B cell (primary cell): ENCODE data around the gene TSPAN9. TPM values are rescaled to one million over a fixed set of nuclear protein-coding genes. Genes with fewer than 3 reads are reported as not detected.

ENCODE experiments used
- ATAC-seq: fragments of 200-7000 bp; cut with Tn5 transposase; one replicate; pipeline ENCODE4 v1.10.0; 2021; ENCODE audit warnings: low read depth, mild to moderate bottlenecking, moderate number of reproducible peaks, moderate library complexity
- CTCF ChIA-PET: fragments of 350-600 bp; sonication (Branson Sonifier 250); formaldehyde crosslinking; loops from one replicate; lab custom pipeline; 2021; ENCODE audit warnings: antibody characterized with exemption, inconsistent platforms; lab: Charles Lee
- POLR2A ChIA-PET: fragments of 350-600 bp; sonication (Branson Sonifier 250); formaldehyde crosslinking; loops from one replicate; lab custom pipeline; 2021; ENCODE audit warnings: antibody characterized with exemption; lab: Charles Lee
- DNase-seq: peaks from one replicate; pipeline ENCODE4 v3.0.0; 2013
- H2AFZ ChIP-seq: 2 replicates; pipeline ENCODE4 v1.6.1; 2012; ENCODE audit warnings: mild to moderate bottlenecking, low read depth, low read length; ENCODE audit not compliant: insufficient read depth, poor library complexity, severe bottlenecking
- H3K27ac ChIP-seq, 2 donors: 1 replicate in 1 of 2; 2 replicates in 1 of 2; pipeline ENCODE4 v1.5.1; 2012 to 2013; ENCODE audit warnings: low read length in 2 of 2, mild to moderate bottlenecking in 2 of 2, moderate library complexity in 1 of 2
- H3K27me3 ChIP-seq, 4 experiments: fragments of 200-600 bp in 1 of 4; sonication (generic) in 1 of 4; replicated peaks in 1 of 4; 1 replicate in 2 of 4; 2 replicates in 2 of 4; pipeline versions ENCODE4 v1.6.1 to v1.7.0; 2013 to 2016; ENCODE audit warnings: low read length in 3 of 4, mild to moderate bottlenecking in 2 of 4, mixed read lengths in 1 of 4, moderate library complexity in 1 of 4; ENCODE audit not compliant: insufficient read depth in 4 of 4, control insufficient read depth in 3 of 4; ENCODE audit errors: control extremely low read depth in 1 of 4
- H3K36me3 ChIP-seq, 2 experiments: replicated peaks in 1 of 2; 1 replicate in 1 of 2; 2 replicates in 1 of 2; pipeline versions ENCODE4 v1.6.1 to v1.7.1; 2013; ENCODE audit warnings: low read length in 1 of 2; ENCODE audit not compliant: insufficient read depth in 2 of 2, control insufficient read depth in 1 of 2; ENCODE audit errors: control extremely low read depth in 1 of 2, extremely low read depth in 1 of 2
- H3K4me1 ChIP-seq, 2 donors: fragments of 200-600 bp in 1 of 2; sonication (generic) in 1 of 2; 1 replicate in 1 of 2; 2 replicates in 1 of 2; pipeline versions ENCODE4 v1.5.1 to v1.6.1; 2013 to 2017; ENCODE audit warnings: low read length in 2 of 2; ENCODE audit not compliant: control insufficient read depth in 2 of 2, insufficient read depth in 2 of 2
- H3K4me2 ChIP-seq: replicated peaks from 2 replicates; pipeline ENCODE3; 2012; ENCODE audit warnings: mild to moderate bottlenecking, low read depth, low read length; ENCODE audit not compliant: poor library complexity, severe bottlenecking
- H3K4me3 ChIP-seq, 5 experiments: fragments of 200-600 bp in 1 of 5; sonication (generic) in 1 of 5; 1 replicate in 3 of 5; 2 replicates in 2 of 5; pipeline versions ENCODE4 v1.5.1 to v1.7.0; 2011 to 2016; ENCODE audit warnings: low read length in 4 of 5, mild to moderate bottlenecking in 4 of 5, low read depth in 2 of 5, control low read depth in 1 of 5, moderate library complexity in 1 of 5; ENCODE audit not compliant: insufficient read depth in 1 of 5; ENCODE audit errors: control extremely low read depth in 1 of 5, extremely low read depth in 1 of 5
- H3K79me2 ChIP-seq: fragments of 200-600 bp; sonication (generic); one replicate; pipeline ENCODE4 v1.6.0; 2016; ENCODE audit warnings: low read length; ENCODE audit not compliant: control insufficient read depth, insufficient read depth
- H3K9ac ChIP-seq: fragments of 200-600 bp; sonication (generic); 2 replicates; pipeline ENCODE4 v1.6.1; 2017; ENCODE audit warnings: mild to moderate bottlenecking, low read length, moderate library complexity
- H3K9me3 ChIP-seq, 3 donors: one replicate each; pipeline versions ENCODE4 v1.6.1 to v1.7.1; 2013; ENCODE audit warnings: low read length in 2 of 3; ENCODE audit not compliant: control insufficient read depth in 2 of 3, insufficient read depth in 1 of 3; ENCODE audit errors: control extremely low read depth in 1 of 3
- H4K20me1 ChIP-seq: 2 replicates; pipeline ENCODE4 v1.6.0; 2012; ENCODE audit warnings: mild to moderate bottlenecking, low read length; ENCODE audit not compliant: insufficient read depth, control insufficient read depth, poor library complexity, severe bottlenecking
- H3K27ac Mint-ChIP-seq: one replicate; pipeline ENCODE4 v1.8.0; 2021; ENCODE audit warnings: mixed read lengths
- H3K27me3 Mint-ChIP-seq: one replicate; pipeline ENCODE4 v1.8.0; 2021; ENCODE audit warnings: mixed read lengths
- H3K4me1 Mint-ChIP-seq: one replicate; pipeline ENCODE4 v1.8.0; 2021; ENCODE audit warnings: mixed read lengths
- H3K4me3 Mint-ChIP-seq: one replicate; pipeline ENCODE4 v1.8.0; 2021; ENCODE audit warnings: mixed read lengths
- H3K9me3 Mint-ChIP-seq: one replicate; pipeline ENCODE4 v1.8.0; 2022; ENCODE audit warnings: mixed read lengths; ENCODE audit not compliant: insufficient read depth
- CTCF ChIP-seq: fragments of 200-600 bp; IDR thresholded peaks from one replicate; pipeline ENCODE4 v1.8.0; 2022; ENCODE audit warnings: antibody characterized with exemption, mild to moderate bottlenecking
- EZH2 ChIP-seq: IDR thresholded peaks from 2 replicates; pipeline ENCODE4 v1.6.1; 2012; ENCODE audit warnings: borderline replicate concordance, low read depth, mild to moderate bottlenecking, moderate library complexity, low read length; ENCODE audit not compliant: insufficient read depth, poor library complexity, severe bottlenecking
- WGBS: methylation state at CpG from one replicate; pipeline ENCODE4 v1.1.5; 2013; ENCODE audit warnings: missing lambda C conversion rate; ENCODE audit not compliant: insufficient coverage; 5-methylcytosine and 5-hydroxymethylcytosine counted together
- intact Hi-C: fragments of 100-400 bp; cut with micrococcal nuclease; formaldehyde crosslinking; loops from one replicate; pipeline ENCODE4 v1.10.0; 2022
- polyA plus RNA-seq: library from polyadenylated mRNA; depleted of rRNA; stranded (reverse); fragments of >200 nt; gene quantifications from 2 replicates; pipeline ENCODE4 v1.2.3, GENCODE V29; 2012
- total RNA-seq, 2 donors: library from RNA; stranded (reverse); fragments of 120-200 nt in 1 of 2; gene quantifications; 1 replicate in 1 of 2; 2 replicates in 1 of 2; pipeline versions ENCODE4 v1.2.3 to v1.2.4, GENCODE V29; 2013 to 2022

The TSPAN9 gene
- total and polyA plus RNA-seq, 2 donors (not counting 1 experiment from before 2014, with no cell fraction given), result 0.15 to 0.37 TPM

- ChIA-PET CTCF (no interaction called here), POLR2A (no interaction called here)
- Histone ChIP-seq H3K9ac (no peak overlapping the region), H3K9me3 (peaks cover 0 to 4% (median 0%) of the 10 kb centered on the region in 3 donors), H3K27me3 (no peaks in the 10 kb centered on the region), H2AFZ (no peak overlapping the region), H3K4me2 (no peak overlapping the region), H4K20me1 (no peaks in the 10 kb centered on the region), H3K4me3 (no peak overlapping the region), H3K4me1 (no peaks in the 10 kb centered on the region), H3K36me3 (no peaks in the 10 kb centered on the region), H3K79me2 (no peaks in the 10 kb centered on the region), H3K27ac (no peak overlapping the region)
- no peak overlapping the region for H3K4me3 Mint-ChIP-seq
- intact Hi-C loops, result no loop called here
- no peaks in the 10 kb centered on the region for H3K4me1 Mint-ChIP-seq
- H3K27me3 Mint-ChIP-seq, result peaks cover 21% of the 10 kb centered on the region
- H3K27ac Mint-ChIP-seq, result no peak overlapping the region
- H3K9me3 Mint-ChIP-seq, result no peaks in the 10 kb centered on the region
- no peak for DNase-seq
- TF ChIP-seq EZH2 (no peak), CTCF (no peak)
- ATAC-seq, result no peak
- 85% methylated on average over 25 of the region's 25 CpGs for WGBS
These were observed 64.5 kb downstream of the TSPAN9 start for GRCh38 chr12:3141339-3142321.

- no peaks in the 10 kb centered on the region for H3K4me1 ChIP-seq
- intact Hi-C loops, result no loop called here
- Mint-ChIP-seq H3K9me3 (no peaks in the 10 kb centered on the region), H3K27ac (no peak overlapping the region), H3K4me3 (no peak overlapping the region), H3K4me1 (no peaks in the 10 kb centered on the region), H3K27me3 (peaks cover 22% of the 10 kb centered on the region)
- no peaks in the 10 kb centered on the region for H3K79me2 ChIP-seq
- no peaks in the 10 kb centered on the region for H4K20me1 ChIP-seq
- H2AFZ ChIP-seq, result no peak overlapping the region
- no peak overlapping the region for H3K9ac ChIP-seq
- peaks cover 0 to 4% (median 0%) of the 10 kb centered on the region in 3 donors for H3K9me3 ChIP-seq
- no peaks in the 10 kb centered on the region for H3K27me3 ChIP-seq
- TF ChIP-seq CTCF, result no peak
- TF ChIP-seq EZH2, result no peak
- WGBS, result 80% methylated on average over 7 of the region's 14 CpGs
- POLR2A ChIA-PET, result no interaction called here
- H3K4me2 ChIP-seq, result no peak overlapping the region
- H3K4me3 ChIP-seq, result no peak overlapping the region
- no peak for DNase-seq
- no peak overlapping the region for H3K27ac ChIP-seq
- CTCF ChIA-PET, result no interaction called here
- no peak for ATAC-seq
- H3K36me3 ChIP-seq, result no peaks in the 10 kb centered on the region
These were observed 65.2 kb downstream of the TSPAN9 start for GRCh38 chr12:3142386-3142785.
